ENCODE measurements around the gene SHISA6.

SHISA6 gene

DNA sequence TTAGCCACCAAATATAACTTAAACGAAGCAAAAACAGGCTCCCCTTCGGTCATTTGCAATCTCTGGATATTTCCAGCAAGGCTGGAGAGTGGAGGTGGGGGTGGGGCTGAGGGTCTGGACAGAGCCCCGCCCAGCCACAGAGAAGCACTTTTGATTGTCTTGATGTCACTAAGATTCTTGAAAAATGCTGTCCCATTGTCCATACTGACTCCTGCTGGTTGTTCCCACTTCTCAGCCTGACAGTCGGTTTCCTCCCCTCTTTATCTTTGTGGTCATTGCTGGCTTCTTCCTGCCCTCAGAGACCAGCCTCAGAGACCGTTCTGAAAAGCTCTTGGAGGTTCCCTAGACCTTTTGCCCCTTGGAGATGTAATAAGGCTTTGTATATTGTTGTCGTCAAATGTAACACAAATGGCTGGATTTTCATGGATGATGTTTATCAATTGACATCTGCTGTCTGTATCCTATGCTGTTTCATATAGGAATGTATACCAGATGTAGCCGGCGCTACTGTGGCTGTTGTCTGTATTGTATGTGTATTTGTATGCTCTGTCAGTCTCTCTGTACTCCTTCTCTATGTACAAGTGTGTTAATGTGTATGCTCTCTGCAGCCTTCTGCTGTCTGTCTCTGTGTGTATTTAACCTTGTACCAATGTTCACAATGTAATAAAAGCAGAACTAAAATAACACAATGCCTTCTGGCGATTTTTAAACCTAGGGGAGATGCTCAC, 262.5 kb downstream of the SHISA6 start:
- no peak for DNase-seq (ENCODE audit: low read depth, low spot score)
- no peak overlapping the region for H3K27ac ChIP-seq

DNA sequence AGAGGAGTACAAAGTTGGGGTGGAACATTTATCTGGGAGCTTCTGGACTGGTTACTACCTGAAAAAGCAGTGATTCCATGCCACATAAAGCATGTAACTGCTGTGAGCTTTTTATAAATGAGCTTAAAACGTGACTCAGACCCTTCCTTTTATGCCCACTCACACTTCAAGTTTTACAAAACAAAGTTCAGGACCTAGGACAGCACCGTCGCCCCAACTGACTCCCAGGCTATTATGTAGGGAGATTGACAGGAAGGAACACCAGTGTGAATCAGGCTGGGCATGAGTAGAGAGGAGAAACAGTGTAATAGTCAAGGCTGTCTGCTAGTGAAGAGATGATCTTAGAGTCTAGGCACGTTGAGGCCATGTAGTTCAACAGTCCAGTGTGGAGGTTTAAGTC, 265.6 kb downstream of the SHISA6 start:
- H3K27ac ChIP-seq, result no peak overlapping the region
- no peak for DNase-seq (ENCODE audit: low read depth, low spot score)

DNA sequence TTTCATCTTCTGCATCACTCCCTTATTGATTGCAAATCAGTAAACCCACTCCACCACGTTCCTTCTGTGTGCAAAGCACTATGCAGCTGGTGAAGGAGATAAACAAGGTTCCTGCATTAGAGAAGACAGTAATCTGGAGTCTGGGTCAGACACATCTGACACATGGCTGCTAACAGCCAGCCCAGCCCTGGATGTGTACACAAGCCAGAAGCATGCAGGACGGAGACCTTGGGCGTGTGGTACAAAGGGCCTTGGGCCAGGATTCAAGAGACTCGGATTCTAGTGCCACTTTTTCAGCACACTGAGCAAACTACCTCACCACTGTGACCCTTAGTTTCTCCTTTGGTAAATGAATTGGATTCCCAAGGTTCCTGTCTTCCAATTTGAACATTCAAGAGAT, 270.7 kb downstream of the SHISA6 start:
- DNase-seq (ENCODE audit: low read depth, low spot score), result no peak
- no peak overlapping the region for H3K27ac ChIP-seq

DNA sequence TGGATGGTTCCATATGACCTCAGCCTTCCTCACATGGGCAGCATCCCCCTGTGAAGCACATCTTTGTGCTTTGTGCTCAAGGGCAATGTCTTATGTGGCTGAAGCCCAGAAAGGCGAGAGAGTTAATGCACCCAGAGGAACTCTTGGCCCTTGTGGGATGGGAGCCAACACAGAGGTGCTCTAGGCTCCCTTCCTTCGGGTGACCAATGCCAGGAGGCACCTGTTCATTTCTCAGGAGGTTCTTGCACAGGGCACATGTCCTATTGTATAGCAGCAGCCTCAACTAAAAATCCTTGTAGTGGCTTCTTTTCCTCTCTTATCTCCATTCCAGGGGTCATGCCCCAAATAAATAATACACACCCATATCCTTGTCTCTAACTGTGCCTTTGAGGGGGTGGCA, 273.6 kb downstream of the SHISA6 start:
- H3K27ac ChIP-seq, result no peak overlapping the region
- DNase-seq (ENCODE audit: low read depth, low spot score), result no peak

DNA sequence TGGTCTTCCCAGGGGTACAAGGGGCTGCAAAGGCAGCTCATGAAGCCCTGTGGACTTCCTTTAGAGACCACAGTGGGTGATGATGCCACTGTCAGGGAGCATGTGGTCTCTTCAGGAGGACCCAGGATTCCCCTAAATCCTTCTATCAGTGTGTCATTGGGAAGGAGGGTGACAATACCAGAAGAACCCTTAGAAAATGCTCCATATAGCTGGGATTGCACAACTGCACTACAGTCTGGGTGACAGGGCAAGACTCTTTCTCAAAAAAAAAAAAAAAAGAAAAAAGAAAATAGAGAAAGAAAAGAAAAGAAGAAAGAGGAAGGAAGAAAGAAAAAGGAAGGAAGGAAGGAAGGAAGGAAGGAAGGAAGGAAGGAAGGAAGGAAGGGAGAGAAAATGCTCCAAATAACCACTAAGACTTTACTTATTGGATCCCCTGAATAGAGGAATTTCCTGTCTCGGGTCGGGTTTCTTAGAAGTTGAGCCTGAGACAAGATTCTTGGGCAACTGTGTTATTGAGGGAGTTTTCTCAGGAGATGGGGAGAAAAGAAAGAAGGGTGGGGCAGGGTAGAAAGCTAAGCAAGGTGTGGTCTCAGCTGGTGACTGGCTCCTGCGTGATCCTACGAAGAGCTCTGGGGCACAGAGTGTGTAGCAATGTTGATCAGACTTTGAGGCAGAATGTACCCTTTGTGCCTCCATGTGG, 274.1 kb downstream of the SHISA6 start:
- H3K27ac ChIP-seq, result no peak overlapping the region
- no peak for DNase-seq (ENCODE audit: low read depth, low spot score)

DNA sequence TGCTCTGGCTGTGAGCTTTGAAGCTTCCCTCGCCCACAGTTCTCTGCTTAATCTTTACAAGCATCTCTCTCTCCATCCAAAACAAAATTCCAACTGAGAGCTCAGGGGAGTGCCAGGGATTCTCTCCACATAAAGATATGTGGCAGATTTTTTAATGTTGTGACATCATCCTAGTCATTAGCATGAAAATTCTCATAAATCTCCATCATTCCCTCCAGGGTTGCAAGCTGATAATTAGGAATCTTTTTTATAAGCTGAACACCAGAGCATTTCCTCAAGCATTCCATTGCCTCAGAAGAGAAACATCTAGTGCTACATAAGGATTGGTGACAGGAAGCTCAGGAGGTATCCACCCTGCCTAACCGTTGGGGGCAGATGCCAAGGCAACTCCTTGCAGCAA, 274.9 kb downstream of the SHISA6 start:
- no peak for DNase-seq (ENCODE audit: low read depth, low spot score)
- H3K27ac ChIP-seq, result no peak overlapping the region

DNA sequence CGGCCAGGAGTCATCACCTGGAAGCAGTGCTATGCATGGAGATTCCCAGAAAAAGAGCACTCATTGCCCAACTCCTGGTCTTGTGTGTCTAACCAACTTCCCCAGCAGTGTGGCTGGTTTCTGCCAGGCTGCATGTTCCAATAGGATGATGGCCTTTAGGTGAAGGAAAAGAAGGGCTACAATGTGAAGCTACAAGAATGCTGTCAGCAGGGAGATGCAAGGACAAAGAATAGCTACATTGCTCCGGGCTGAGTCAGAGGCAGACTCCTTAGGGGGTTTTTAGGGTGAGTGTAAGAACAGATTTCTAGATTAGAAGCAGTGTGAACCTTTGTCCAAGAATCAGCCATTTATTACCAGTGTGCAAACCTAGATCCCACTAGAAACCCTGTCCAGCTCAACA, 294.2 kb downstream of the SHISA6 start:
- H3K27ac ChIP-seq, result no peak overlapping the region
- no peak for DNase-seq (ENCODE audit: low read depth, low spot score)

DNA sequence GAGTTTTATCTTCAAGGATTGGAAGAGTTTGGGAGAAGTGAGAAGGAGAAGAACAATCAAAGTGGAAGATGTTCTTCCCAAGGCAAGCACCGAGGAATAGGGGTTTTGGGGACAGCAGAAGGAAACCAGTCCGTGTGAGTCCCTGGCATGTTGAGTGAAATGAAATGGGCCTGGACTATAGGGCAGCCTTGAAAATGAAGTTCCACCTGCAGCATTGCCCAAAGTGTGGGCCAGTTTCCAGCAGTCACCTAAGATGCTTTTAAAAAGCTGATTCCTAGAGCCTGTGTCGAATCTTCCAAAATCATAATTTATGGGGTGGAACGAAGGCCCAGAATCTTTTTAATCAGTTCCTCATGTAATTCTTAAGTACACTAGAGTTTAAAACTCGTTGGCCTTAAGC, 297.4 kb downstream of the SHISA6 start:
- H3K27ac ChIP-seq, result no peak overlapping the region
- DNase-seq (ENCODE audit: low read depth, low spot score), result no peak

DNA sequence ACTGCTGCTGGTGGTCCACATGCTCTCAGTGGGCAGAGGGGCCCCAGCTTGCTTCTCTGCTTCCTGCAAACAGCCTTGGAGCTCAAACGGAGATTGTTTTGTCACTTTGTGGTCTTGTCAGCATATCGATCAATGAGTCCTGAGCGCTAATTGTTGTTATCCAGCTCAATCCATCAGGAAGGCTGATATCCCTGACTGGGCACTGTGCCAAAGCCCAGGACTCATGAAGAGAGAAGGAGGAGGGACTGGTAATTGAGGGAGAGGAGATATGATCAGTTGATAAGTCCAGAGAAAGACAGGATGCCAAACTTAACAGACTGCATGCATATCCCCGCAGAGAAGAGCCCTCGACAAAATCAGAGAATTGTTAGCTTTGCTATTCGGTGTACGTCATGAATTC, 298.6 kb downstream of the SHISA6 start:
- H3K27ac ChIP-seq, result no peak overlapping the region
- DNase-seq (ENCODE audit: low read depth, low spot score), result no peak

DNA sequence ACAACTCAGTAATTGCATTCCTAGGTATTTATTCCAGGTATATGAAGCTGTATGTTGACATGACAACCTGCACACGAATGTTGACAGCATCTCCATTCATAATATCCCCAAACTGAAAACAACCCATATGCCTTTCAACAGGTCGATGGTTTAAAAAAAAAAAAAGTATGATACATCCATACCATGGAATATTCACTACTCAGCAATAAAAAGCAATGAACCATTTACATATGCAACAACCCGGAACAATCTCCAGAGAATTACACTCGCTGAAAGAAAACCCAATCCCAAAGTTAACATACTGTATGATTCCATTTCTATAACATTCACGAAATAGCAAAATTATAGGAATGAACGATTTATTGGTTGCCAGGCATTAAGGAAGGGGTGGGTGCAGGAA, 304.0 kb downstream of the SHISA6 start:
- DNase-seq (ENCODE audit: low read depth, low spot score), result no peak
- no peak overlapping the region for H3K27ac ChIP-seq

DNA sequence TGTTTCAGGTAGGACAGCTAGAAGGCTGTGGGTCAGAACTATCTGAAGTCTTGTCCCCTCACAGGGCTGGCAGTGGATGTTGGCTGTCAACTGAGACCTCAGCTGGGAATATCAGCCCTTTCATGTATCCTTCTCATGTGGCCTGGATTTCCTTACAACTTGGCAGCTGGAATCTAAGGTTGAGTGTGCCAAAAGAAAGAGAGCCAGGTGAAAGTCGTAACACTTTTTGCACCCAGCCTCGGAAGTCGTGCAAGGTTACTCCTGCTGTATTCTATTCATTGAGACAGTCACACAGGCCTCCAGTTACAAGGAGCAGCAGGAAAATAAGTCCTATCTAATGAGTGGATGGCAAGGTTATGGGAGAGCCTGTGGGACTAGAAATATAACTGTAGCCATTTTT, 304.7 kb downstream of the SHISA6 start:
- no peak overlapping the region for H3K27ac ChIP-seq
- DNase-seq (ENCODE audit: low read depth, low spot score), result no peak

DNA sequence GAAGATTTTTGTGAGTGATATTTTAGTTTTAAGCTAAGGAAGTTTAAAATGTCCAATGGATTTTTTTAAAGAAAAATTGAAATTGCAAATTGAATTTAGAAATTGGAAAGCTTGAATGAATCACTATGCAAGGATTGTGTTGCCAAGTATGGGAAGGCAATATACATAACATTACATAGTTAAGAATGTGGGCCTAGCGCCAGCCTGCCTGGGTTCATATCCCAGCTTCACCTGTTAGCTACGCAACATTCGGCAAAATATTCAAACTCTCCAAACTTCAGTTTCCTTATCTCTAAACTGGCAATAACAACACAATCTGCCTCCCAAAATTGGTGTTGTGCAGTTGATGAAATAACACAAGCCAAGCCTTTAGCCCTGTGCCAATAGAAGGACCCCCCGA, 306.8 kb downstream of the SHISA6 start:
- DNase-seq (ENCODE audit: low read depth, low spot score), result no peak

DNA sequence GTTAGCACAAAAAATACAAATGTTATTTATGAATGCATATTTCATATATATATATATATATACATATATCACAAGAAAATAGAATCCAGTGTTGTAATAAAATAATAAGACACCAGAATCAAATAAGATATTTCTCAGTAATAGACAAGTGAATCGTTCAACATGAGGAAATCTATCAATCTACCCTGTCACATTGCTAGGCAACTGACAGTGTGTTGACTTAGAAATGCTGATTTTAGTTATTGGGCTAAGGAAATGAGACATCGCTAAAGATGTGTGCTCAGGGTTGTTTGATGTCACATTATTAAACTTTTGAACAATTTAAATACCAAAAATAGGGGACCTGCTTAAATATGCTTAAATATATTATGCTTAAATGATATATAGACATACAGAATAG, 307.4 kb downstream of the SHISA6 start:
- no peak for DNase-seq (ENCODE audit: low read depth, low spot score)
- no peak overlapping the region for H3K27ac ChIP-seq

More for the DNA sequence above, 306.8 kb downstream of the SHISA6 start:
- no peak overlapping the region for H3K27ac ChIP-seq

DNA sequence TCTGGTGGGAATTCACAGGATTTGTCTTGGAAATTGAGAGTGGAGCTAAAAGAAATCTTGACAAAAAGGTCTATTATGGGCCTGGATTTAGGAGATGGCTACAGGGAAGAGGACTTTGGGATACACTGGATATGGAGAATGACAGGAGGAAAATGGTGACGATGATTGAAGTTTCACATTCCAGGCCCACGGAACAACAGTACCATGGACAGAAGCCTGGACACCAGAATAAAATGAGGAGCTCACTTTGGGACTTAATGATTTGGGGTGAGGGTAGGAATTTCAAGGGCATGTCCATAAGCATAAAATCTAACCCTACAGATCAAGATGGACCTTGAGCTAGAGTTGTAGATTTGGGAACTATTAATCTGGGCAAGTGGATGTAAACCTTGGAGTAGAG, 309.4 kb downstream of the SHISA6 start:
- DNase-seq (ENCODE audit: low read depth, low spot score), result no peak
- no peak overlapping the region for H3K27ac ChIP-seq

DNA sequence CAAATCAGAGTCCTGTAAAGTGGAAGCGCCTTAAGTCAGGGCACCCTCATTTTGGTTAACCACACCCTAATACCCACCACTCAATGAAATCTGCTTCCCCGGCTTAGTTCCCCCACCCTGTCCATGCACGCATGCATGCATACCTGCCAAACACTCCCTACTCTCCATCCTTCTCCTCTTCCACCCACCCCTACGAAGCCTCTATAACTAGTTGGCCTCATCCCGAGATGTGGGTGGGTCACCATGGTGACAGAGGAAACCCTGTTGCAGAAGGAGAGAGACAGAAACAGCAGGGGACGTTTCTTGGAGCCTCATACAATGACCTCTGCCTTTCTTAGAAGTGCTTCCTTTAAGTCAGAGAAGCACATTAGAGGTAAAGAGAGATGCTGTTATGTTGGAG, 310.4 kb downstream of the SHISA6 start:
- no peak overlapping the region for H3K27ac ChIP-seq
- no peak for DNase-seq (ENCODE audit: low read depth, low spot score)

DNA sequence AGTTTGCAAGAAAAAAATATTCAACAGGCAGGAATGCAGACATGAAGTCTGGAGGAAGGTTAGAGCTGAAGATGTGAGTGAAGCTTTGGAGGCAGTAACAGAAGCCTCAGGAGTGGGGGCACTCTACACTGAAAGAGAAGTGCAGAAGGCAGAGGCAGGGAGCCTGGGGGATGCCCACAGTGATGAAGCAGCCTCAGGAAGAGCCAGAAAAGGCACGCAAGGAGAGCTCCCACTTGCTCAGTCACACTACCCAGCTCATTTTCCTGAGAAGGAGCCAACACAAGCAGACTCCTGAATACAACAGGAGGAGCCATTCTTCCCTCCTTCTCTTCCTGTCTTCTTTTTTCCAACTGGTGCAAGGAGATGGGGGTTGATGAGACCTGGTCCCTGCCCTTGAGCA, 312.1 kb downstream of the SHISA6 start:
- no peak for DNase-seq (ENCODE audit: low read depth, low spot score)

DNA sequence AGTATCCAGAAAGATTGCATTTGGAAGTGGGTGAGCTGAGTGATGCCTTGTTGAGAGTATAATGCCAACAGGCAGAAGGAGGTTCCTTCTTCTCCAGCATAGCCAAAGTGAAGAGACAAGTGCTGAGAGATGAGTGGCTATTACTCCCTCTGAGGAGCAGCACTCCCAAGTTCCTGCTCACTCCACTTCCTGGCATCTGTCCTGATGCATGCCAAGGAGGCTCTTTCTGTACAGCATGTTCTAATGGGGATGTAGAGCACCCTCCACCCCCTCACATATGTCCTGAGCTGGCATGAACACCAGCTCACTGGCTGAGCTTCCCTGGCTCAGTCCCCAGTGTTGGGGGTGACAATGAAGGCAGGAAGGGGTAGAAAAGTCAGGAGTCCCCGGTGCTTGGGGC, 313.0 kb downstream of the SHISA6 start:
- no peak overlapping the region for H3K27ac ChIP-seq
- no peak for DNase-seq (ENCODE audit: low read depth, low spot score)

More for the DNA sequence above, 312.1 kb downstream of the SHISA6 start:
- H3K27ac ChIP-seq, result no peak overlapping the region

DNA sequence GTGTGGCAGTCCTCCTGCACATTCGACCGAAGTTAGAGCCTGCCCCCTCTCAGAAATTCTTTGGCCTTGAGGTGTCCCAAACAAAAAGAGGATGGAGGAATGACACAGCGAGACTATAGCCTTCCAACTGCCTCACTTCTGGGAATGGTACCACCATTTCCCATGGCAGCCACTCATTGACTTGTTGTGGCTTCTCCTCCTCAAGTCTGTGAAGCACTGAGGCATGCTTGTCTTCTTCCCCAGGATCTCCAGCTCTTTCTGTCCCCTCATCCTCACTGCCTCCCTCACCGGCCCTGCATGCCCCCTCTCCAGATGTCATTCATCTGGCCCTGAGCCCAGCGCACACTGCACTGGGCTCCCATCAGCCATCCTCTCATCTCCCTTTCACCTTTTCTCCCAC, 313.5 kb downstream of the SHISA6 start:
- no peak overlapping the region for H3K27ac ChIP-seq
- no peak for DNase-seq (ENCODE audit: low read depth, low spot score)

DNA sequence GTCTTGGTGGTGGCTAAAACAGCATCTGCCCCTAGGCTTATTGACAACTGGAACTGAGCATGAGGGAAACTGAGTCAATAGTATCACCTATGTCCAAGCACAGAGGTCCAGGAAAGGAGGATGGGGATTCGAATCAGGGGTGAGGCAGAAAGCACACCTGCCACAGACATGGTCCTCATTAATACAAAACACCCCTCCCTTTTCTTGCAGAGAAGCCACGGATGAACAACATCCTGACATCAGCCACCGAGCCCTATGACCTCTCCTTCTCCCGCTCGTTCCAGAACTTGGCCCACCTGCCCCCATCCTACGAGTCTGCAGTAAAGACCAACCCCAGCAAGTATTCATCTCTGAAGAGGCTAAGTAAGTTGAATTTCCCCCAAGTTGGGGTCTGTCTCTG, 314.5 kb downstream of the SHISA6 start:
- DNase-seq (ENCODE audit: low read depth, low spot score), result no peak
- no peak overlapping the region for H3K27ac ChIP-seq

DNA sequence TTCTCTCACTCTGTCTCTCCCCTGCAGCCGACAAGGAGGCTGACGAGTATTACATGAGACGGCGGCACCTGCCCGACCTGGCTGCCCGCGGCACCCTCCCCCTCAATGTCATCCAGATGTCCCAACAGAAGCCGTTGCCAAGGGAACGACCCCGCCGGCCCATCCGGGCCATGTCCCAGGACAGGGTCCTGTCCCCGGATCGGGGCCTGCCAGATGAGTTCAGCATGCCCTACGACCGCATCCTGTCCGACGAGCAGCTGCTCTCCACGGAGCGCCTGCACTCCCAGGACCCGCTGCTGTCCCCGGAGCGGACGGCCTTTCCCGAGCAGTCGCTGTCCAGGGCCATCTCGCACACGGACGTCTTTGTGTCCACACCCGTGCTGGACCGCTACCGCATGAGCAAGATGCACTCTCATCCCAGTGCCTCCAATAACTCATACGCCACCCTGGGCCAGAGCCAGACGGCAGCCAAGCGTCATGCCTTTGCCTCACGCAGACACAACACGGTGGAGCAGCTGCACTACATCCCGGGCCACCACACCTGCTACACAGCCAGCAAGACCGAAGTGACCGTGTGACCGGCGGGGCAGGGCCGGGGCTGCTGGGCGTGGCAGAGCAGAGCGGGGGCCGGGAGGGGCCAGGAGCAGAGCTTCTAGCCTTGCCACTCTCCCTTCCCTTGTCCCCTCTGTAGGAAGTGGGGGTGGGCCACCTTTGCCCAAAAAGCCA, 316.9 kb downstream of the SHISA6 start:
- DNase-seq (ENCODE audit: low read depth, low spot score), result no peak
- no peak overlapping the region for H3K27ac ChIP-seq

DNA sequence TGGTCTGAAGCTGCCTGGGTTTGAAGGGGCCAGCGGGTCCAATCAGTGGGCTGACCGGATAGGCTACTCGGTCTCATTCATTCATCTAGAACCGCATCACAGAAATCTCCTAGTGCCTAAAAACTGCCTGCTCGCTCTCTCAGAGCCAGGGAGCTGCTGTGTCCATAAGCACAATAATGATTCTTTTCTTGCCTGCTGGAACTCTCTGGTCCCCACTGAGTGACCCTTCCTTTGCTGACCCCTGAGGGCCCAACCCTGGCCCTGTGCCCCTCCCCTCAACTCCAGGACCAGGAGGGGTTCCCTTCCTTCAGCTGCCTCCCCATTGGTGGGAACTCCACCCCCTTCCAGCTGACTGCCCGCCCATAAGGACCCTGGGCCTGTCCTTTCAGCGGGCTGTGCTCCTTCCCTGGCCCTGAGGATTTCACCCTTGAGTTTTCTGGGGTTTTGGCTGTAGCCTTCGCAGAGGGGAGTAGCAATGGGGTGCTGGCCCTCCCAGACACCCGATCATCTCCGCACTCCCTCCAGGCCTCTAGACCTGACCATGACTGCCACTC, 317.7 kb downstream of the SHISA6 start:
- no peak for DNase-seq (ENCODE audit: low read depth, low spot score)
- H3K27ac ChIP-seq, result no peak overlapping the region
